ENCODE measurements around the gene PARD3.

The PARD3 gene

DNA sequence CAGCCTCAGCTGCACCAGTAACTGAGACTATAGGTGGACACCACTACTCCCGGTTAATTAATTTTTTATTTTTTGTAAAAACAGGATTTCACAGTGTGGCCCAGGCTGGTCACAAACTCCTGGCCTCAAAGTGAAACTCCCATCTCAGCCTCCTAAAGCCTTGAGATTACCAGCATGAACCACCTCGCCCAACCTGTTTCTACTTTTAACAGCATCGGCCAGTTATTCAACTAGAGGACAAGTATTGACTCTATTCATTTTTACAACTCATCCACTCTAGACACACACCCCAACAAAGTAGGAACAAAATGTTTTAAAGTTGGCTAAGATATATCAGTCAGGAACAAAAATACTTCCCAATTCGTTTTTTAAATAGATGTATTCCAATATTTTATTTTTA lies 334.8 kb downstream of the PARD3 start:
- DNase-seq = no peak

DNA sequence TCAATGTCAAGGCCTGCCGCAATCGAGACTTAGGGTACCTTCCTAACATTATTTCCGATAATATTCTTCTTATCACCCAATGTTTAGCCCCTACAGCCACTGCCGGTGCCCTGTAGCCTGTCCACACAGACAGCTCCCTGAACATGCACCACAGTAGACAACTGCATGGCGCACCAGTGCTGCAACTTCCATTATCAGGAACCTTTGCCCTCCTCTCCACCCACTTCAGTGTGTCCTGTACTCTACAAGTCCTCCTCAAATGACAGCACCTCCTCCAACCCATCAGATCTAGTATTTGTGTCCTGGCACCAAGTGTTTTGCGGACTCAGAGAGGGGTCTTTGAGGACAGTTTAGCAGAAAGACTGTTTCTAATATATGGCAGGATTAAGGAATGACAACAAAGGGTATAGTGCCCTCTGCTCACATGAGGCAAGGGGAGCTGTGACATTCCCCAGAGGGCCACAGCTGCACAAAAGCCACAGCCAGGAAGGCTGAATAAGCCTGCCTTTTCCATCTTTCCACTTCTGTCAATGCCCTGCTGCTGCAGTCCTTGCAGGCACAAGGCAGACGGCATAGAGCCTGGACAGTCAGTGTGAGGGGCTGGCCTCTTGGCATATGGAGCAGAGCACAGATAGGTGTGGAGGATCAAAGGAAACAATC lies 335.4 kb downstream of the PARD3 start:
- no peak for DNase-seq

- DNase-seq = no peak
Measured at GRCh38 chr10:34477249-34477648, 337.8 kb downstream of the PARD3 start.

DNA sequence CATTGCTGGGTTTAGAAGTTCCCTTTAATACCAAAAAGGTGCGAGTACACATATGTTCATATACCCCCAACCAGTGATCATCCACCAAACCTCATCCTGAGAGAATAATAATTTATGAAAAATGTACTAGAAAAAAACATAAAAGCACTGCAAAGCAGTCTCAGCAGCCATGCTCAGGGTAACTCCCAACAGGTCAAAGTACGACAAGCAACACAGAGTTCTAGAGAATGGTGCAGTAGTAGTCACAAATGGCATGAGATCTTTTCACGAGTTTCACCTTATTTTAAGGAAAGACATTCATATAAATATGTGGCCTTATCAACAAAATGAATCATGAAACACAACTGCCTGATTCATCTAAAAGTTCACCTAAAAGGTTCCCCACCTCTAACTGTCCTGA lies 338.5 kb downstream of the PARD3 start:
- DNase-seq = no peak

DNA sequence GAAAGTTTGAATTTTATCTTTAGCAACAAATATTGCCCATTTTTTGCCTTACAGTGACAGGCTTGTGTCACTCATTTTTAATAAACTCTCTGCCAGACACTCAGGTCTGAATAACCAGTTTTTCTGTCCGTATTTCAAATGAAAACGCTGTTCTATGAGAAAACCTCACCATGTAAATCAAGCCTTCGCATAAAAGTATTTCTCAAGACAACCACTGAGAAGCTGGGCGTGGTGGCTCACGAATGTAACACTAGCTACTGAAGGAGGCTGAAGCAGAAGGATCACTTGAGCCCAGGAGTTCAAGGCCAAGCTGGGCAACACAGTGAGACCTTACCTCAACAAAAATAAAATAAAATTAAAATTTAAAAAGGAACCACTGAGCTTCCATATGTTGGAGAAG lies 339.3 kb downstream of the PARD3 start:
- DNase-seq = no peak

DNA sequence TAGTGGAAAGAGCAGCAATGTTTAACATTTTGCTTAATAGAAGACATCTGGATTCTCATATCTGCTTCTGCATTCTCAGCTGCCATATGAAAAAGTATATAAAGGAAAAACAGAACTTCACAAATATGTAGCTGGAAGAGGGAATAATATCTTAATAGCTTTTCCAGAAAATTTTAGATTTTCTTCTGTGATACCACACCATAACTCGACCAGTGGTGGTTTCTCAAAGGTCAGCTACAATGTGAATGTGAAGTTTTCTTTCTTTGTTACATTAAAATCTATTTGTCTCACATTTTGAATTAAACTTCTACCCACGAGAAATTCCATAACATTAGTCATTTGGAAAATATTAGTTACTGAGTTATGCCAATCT lies 339.8 kb downstream of the PARD3 start:
- no peak for DNase-seq

GRCh38 chr10:34474555-34475273 lies 340.4 kb downstream of the PARD3 start:
- no peak for DNase-seq

GRCh38 chr10:34474009-34474376 lies 341.1 kb downstream of the PARD3 start:
- no peak for DNase-seq

GRCh38 chr10:34473174-34474008 lies 341.7 kb downstream of the PARD3 start:
- no peak for DNase-seq

DNA sequence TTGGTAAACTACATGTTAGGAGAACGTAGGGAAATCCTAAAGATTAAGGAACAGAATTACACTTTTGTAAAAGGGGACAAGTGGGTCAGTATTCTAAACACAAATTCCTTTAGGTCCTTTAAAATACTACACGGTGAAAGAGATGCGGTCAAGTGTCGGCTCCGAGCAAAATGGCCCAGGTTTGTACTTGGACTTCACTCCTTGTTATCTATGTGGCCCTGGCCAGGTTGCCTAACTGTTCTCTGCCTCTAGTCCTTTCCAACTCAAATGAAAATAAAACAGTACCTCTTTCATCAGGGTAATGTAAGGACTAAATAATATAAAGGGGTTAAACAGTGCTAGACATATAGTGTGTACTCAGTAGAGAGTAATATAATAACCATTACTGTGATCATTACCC lies 344.8 kb downstream of the PARD3 start:
- DNase-seq = no peak

GRCh38 chr10:34469446-34469845 lies 345.6 kb downstream of the PARD3 start:
- DNase-seq = no peak

DNA sequence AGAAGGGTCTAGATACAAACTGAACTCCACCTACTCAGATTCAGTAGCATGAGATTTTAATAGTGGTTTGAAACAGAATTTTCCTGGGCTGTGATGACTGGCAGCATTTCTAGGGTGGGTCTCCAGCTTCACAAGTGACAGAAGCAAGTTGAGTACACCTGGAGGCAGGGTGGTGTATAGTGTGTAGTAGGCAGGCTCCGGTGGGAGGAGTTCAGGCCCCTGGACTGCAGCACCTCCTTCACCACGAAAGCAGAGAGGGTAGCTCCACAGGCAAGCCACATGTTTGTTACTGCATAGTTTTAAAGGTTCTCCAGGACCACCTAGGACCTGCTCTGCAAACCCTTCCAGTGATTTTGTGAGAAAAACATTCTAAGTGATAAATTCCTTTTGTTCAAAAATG lies 347.2 kb downstream of the PARD3 start:
- DNase-seq = no peak

- no peak for DNase-seq
Measured at GRCh38 chr10:34467364-34467763, 347.7 kb downstream of the PARD3 start.

- DNase-seq = no peak
Measured at GRCh38 chr10:34465678-34466077, 349.4 kb downstream of the PARD3 start.

GRCh38 chr10:34464591-34464990 lies 350.5 kb downstream of the PARD3 start:
- DNase-seq = no peak

DNA sequence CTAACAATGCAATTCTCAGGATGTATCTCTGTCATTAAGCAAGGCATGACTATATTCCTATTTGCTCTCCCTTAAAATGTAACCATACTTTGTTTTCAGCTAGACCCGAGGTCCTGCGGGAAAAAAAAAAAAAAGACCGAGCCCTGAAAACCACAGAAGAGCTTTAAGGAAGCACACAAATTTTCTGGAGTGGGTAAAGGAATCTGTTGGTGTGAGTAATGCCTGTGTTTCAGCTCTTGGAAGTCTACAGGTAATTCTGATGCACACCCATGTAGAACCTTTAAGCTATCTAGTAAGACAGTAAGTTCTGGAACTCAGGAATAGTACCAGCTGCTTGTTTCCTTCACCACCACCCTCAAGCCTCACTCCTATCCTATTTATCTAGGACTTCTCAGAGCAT lies 351.1 kb downstream of the PARD3 start:
- DNase-seq = no peak

DNA sequence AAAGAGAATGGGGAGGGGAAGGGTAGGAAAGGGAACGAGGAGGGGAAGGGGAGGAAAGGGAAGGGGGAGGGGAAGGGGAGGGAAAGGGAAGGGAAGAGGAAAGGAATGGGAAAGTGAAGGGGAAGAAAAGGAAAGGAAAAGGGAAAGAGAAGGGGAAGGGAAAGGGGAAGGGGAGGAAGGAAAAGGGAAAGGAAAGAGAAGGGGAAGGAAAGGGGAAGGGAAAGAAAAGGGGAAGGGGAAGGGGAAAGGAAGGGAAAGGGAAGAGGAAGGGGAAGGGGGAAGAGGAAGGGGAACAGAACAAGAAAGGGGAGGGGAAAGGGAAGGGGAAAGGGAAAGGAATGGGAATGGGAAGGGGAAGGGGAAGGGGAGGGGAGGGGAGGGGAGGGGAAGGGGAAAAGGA lies 352.1 kb downstream of the PARD3 start:
- DNase-seq = no peak

DNA sequence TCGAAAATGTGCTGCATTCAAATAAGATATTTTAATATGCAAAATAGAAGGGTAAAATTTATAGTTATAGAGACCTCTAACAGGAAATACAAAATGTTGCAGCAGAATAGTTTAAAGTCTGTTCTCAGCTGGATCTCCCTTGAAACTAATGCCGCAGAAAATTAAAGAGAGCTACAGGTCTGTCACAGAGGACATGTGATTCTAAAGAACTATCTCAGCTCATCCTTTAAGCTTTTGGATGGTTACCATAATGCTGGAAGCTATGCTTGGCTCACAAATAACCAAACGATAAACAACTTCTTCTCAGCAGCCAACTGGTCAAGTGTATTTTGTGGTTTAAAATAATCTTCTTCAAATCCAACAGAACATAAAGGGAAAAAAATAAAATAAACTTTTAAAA lies 353.0 kb downstream of the PARD3 start:
- DNase-seq = no peak

GRCh38 chr10:34454590-34455261 lies 360.4 kb downstream of the PARD3 start:
- no peak for DNase-seq

DNA sequence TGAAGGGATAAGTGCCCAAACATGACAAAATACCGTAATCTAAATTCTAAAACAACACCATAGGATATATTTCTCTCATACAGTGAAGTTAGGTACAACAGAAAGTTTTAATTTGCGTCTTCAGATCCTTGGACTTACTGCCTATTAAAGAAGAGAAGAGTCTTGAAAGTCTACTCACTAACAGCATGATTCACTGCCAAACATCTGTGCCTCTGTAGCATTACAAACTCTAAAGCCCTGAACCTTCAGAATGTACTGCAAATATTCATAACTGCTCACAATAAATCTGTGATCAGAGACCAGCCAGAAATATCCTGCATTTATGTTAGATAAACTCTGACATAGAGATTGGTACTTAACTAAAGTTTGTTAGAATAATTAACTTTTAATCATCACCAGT lies 365.3 kb downstream of the PARD3 start:
- no peak for DNase-seq

DNA sequence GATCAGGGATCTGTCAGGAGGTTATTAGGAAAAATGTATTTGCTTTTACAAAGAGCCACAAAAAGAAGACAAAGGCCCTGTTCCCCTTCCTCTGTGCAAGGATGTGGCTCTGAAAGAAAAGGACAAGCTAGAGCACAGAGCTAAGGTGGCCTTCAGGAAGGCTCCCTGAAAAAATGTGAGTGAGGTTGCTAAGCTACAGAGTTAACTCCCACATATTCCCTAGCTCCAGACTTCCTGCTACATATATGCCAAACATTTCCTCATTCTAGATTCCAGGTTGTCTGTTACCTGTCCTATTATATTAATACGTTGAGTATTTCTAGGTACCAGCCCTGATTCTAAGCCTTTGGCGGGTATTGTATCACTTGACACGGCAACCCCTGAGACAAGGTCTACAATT lies 369.0 kb downstream of the PARD3 start:
- DNase-seq = no peak

GRCh38 chr10:34444223-34445183 lies 370.6 kb downstream of the PARD3 start:
- DNase-seq = no peak
